KMS-11 (cell line): ENCODE results near the gene ANO10.
"Not testable (repeated sequence)": the region's sequence is repeated elsewhere in the genome, so short reads cannot be mapped to it uniquely, and the experiment has no call there.

Source experiments
- H2AFZ ChIP-seq: fragments of 200-600 bp; sonication (generic); 2 replicates; pipeline ENCODE4 v1.6.1; 2016; ENCODE audit warnings: antibody characterized with exemption, mixed run types, low read depth
- H3K27ac ChIP-seq: fragments of 200-600 bp; sonication (generic); 2 replicates; pipeline ENCODE4 v1.6.1; 2016; ENCODE audit warnings: mild to moderate bottlenecking, mixed run types
- H3K27me3 ChIP-seq: fragments of 200-600 bp; sonication (generic); 2 replicates; pipeline ENCODE4 v1.6.1; 2017; ENCODE audit warnings: mild to moderate bottlenecking, low read depth, mixed run types, moderate library complexity; ENCODE audit not compliant: insufficient read depth
- H3K36me3 ChIP-seq: fragments of 200-600 bp; sonication (generic); 2 replicates; pipeline ENCODE4 v1.6.1; 2017; ENCODE audit warnings: mild to moderate bottlenecking, mixed run types; ENCODE audit not compliant: insufficient read depth
- H3K4me1 ChIP-seq: fragments of 200-600 bp; sonication (generic); 2 replicates; pipeline ENCODE4 v1.6.1; 2016; ENCODE audit warnings: mild to moderate bottlenecking, low read depth, mixed run types; ENCODE audit not compliant: poor library complexity, severe bottlenecking
- H3K4me2 ChIP-seq: fragments of 200-600 bp; sonication (generic); 2 replicates; pipeline ENCODE4 v1.7.0; 2016; ENCODE audit warnings: mild to moderate bottlenecking, mixed run types
- H3K4me3 ChIP-seq: fragments of 200-600 bp; sonication (generic); IDR thresholded peaks from 2 replicates; pipeline ENCODE4 v1.6.1; 2017; ENCODE audit warnings: low read depth, low read length, mixed read lengths; ENCODE audit not compliant: insufficient read depth
- H3K79me2 ChIP-seq: fragments of 200-600 bp; sonication (generic); 2 replicates; pipeline ENCODE4 v1.6.1; 2016; ENCODE audit warnings: low read depth, mixed run types; ENCODE audit not compliant: insufficient read depth
- H3K9ac ChIP-seq: fragments of 200-600 bp; sonication (generic); 2 replicates; pipeline ENCODE4 v1.6.1; 2016; ENCODE audit warnings: mild to moderate bottlenecking, mixed run types
- H4K20me1 ChIP-seq: fragments of 200-600 bp; sonication (generic); 2 replicates; pipeline ENCODE4 v1.6.1; 2016; ENCODE audit warnings: mild to moderate bottlenecking, mixed run types; ENCODE audit not compliant: insufficient read depth
- CTCF ChIP-seq: fragments of 200-600 bp; sonication (generic); conservative IDR thresholded peaks from 2 replicates; pipeline ENCODE4 v1.6.1; 2017; ENCODE audit warnings: low read depth, mild to moderate bottlenecking, antibody characterized with exemption, low read length, moderate library complexity, mixed read lengths

ANO10 gene

GRCh38 chr3:43489930-43490329 lies 131.9 kb downstream of the ANO10 start:
- TF ChIP-seq CTCF, result no peak
- H3K27ac ChIP-seq, result no peak overlapping the region
- H3K4me3 ChIP-seq, result no peak overlapping the region
- no peak overlapping the region for H3K4me2 ChIP-seq
- H3K4me1 ChIP-seq, result no peaks in the 10 kb centered on the region
- no peaks in the 10 kb centered on the region for H3K36me3 ChIP-seq
- H2AFZ ChIP-seq, result no peak overlapping the region
- H3K9ac ChIP-seq, result no peak overlapping the region
- no peaks in the 10 kb centered on the region for H3K79me2 ChIP-seq
- no peaks in the 10 kb centered on the region for H4K20me1 ChIP-seq
- H3K27me3 ChIP-seq, result no peaks in the 10 kb centered on the region

GRCh38 chr3:43485931-43486330 lies 135.9 kb downstream of the ANO10 start:
- Histone ChIP-seq H3K4me3 (no peak overlapping the region), H3K4me2 (no peak overlapping the region), H3K36me3 (no peaks in the 10 kb centered on the region), H3K27ac (no peak overlapping the region), H3K9ac (no peak overlapping the region), H3K79me2 (no peaks in the 10 kb centered on the region), H3K27me3 (no peaks in the 10 kb centered on the region), H4K20me1 (no peaks in the 10 kb centered on the region), H2AFZ (no peak overlapping the region), H3K4me1 (no peaks in the 10 kb centered on the region)
- TF ChIP-seq CTCF, result no peak

GRCh38 chr3:43484926-43485488 lies 136.8 kb downstream of the ANO10 start:
- H3K27me3 ChIP-seq, result no peaks in the 10 kb centered on the region
- no peaks in the 10 kb centered on the region for H3K79me2 ChIP-seq
- H3K36me3 ChIP-seq, result no peaks in the 10 kb centered on the region
- H3K4me3 ChIP-seq, result no peak overlapping the region
- no peaks in the 10 kb centered on the region for H3K4me1 ChIP-seq
- H4K20me1 ChIP-seq, result no peaks in the 10 kb centered on the region
- TF ChIP-seq CTCF, result no peak
- H3K9ac ChIP-seq, result no peak overlapping the region
- no peak overlapping the region for H3K4me2 ChIP-seq
- no peak overlapping the region for H2AFZ ChIP-seq
- H3K27ac ChIP-seq, result no peak overlapping the region

- TF ChIP-seq CTCF, result no peak
- H3K4me1 ChIP-seq, result no peaks in the 10 kb centered on the region
- no peaks in the 10 kb centered on the region for H3K27me3 ChIP-seq
- no peak overlapping the region for H3K27ac ChIP-seq
- no peak overlapping the region for H2AFZ ChIP-seq
- no peaks in the 10 kb centered on the region for H3K36me3 ChIP-seq
- no peak overlapping the region for H3K4me3 ChIP-seq
- H3K4me2 ChIP-seq, result no peak overlapping the region
- H4K20me1 ChIP-seq, result no peaks in the 10 kb centered on the region
- no peak overlapping the region for H3K9ac ChIP-seq
- H3K79me2 ChIP-seq, result no peaks in the 10 kb centered on the region
Observed at GRCh38 chr3:43481375-43481774, 140.4 kb downstream of the ANO10 start.

- not testable (repeated sequence) for H3K79me2 ChIP-seq, H3K9ac ChIP-seq, H4K20me1 ChIP-seq, H3K4me1 ChIP-seq, H3K4me2 ChIP-seq, H3K27me3 ChIP-seq, H3K36me3 ChIP-seq, H3K27ac ChIP-seq, H3K4me3 ChIP-seq, H2AFZ ChIP-seq
Observed at GRCh38 chr3:43478839-43479238, 143.0 kb downstream of the ANO10 start.
